Small intestine (tissue), 7 donors: ENCODE results near the gene SYT8. TPM values are rescaled to one million over a fixed set of nuclear protein-coding genes. Genes with fewer than 3 reads are reported as not detected.
A peak's percentile ranks its signal among the peaks of the same experiment; 100 is the strongest.

ENCODE experiments used
- DNase-seq, 2 donors: peaks; one replicate each; pipeline versions ENCODE4 v3.0.0 to v3.0.0-alpha.2; 2013
- FAIRE-seq: peaks from 2 replicates; lab custom pipeline; 2012; peaks lifted over from hg19 to GRCh38; lab: Jason Lieb, UNC
- H3K27ac ChIP-seq, 3 donors: one replicate each; pipeline ENCODE4 v1.5.1; 2013; ENCODE audit warnings: low read length in 2 of 3, mild to moderate bottlenecking in 2 of 3, control low read depth in 1 of 3, inconsistent platforms in 1 of 3, low read depth in 1 of 3, moderate library complexity in 1 of 3
- H3K27me3 ChIP-seq, 3 donors: one replicate each; pipeline ENCODE4 v1.6.1; 2013; ENCODE audit warnings: low read length in 3 of 3, inconsistent platforms in 1 of 3; ENCODE audit not compliant: control insufficient read depth in 3 of 3, insufficient read depth in 3 of 3
- H3K36me3 ChIP-seq, 3 donors: one replicate each; pipeline ENCODE4 v1.6.1; 2013; ENCODE audit warnings: low read length in 3 of 3, inconsistent platforms in 1 of 3, low read depth in 1 of 3, mild to moderate bottlenecking in 1 of 3, moderate library complexity in 1 of 3; ENCODE audit not compliant: control insufficient read depth in 3 of 3, insufficient read depth in 2 of 3
- H3K4me1 ChIP-seq, 3 donors: one replicate each; pipeline ENCODE4 v1.6.1; 2013; ENCODE audit warnings: low read length in 2 of 3, inconsistent platforms in 1 of 3, low read depth in 1 of 3, mild to moderate bottlenecking in 1 of 3, moderate library complexity in 1 of 3; ENCODE audit not compliant: control insufficient read depth in 3 of 3, insufficient read depth in 2 of 3
- H3K4me3 ChIP-seq, 3 donors: one replicate each; pipeline ENCODE4 v1.5.1; 2013; ENCODE audit warnings: low read length in 3 of 3, control low read depth in 1 of 3, inconsistent platforms in 1 of 3, low read depth in 1 of 3, mild to moderate bottlenecking in 1 of 3, moderate library complexity in 1 of 3
- H3K9me3 ChIP-seq, 2 donors: one replicate each; pipeline ENCODE4 v1.6.1; 2013; ENCODE audit warnings: low read depth in 1 of 2, low read length in 1 of 2; ENCODE audit not compliant: control insufficient read depth in 2 of 2, insufficient read depth in 1 of 2
- WGBS, 3 donors: extraction: QIAGEN DNeasy Blood & Tissue Kit; methylation state at CpG; one replicate each; pipeline ENCODE4 v1.1.7; 2013; 5-methylcytosine and 5-hydroxymethylcytosine counted together
- polyA plus RNA-seq, 4 donors: library from polyadenylated mRNA; stranded (reverse) in 3 of 4; unstranded in 1 of 4; fragments of 200-250 nt in 3 of 4; fragments of 120-200 nt in 1 of 4; gene quantifications; one replicate each; pipeline versions ENCODE4 v1.2.1 to v1.2.3, GENCODE V29; 2013
- donor health status: healthy with polysubstance abuse.
- donor health status: control.
- donor health status: control.
- donor health status: Bipolar disorder and iron deficiency.
- donor health status: healthy.

The SYT8 gene
- polyA plus RNA-seq, 4 donors = 3.1 to 46.5 (median 24.2) TPM

DNA sequence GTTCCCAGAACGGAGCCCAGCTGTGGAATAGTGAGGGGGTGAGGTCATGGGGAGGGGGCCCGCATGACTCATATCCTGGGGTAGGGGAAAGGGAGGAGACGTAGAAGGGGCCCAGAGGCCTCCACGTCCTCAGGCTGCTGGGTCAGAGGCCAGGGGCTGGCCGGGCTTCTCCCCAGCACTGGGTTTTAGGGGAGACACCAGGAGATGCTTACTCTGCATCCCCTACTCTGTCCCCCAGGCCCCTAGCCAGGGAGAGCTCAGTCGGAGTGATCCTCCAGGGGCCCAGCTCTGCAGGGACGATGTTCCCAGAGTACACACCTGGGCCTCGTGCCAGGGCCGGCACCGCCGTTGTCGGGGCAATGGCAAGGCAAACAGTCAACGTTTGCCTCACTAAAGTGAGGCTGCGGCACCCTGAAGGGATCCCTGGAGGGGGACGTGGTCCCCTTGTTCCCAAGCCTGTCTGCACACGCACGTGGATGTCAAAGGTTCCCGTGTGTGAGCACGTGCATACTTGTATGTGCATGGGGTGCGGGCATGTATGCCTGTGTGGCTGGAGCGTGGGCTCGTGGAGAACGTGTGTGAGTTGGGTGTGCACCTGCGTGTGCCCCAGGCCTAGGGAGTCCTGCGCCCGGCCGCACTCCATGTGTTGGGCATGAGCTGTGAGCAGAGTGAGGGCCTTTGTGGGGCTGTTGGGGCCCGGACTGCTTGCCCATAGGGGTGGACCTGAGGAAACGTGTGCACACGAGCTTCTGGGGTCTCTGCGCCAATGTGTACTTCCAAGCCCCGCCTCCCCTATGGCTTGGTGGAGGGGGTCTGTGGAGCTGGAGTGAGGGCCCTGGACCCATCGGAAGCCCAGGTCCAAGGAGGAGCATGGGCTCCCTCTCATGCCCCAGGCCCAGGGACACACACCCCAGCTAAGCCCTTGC lies 42.7 kb downstream of the SYT8 start:
- FAIRE-seq = no peak
- no peaks in the 10 kb centered on the region for H3K36me3 ChIP-seq
- DNase-seq = peak in 1 of 2 donors; percentile 38
- no peak overlapping the region for H3K4me3 ChIP-seq
- 36 to 56% (median 52%) methylated on average over 32 to 33 of the region's 33 CpGs for WGBS, 3 donors
- peak overlapping the region in 2 of 3 donors; percentile 63 to 74 for H3K27ac ChIP-seq
- peaks cover 0 to 39% (median 0%) of the 10 kb centered on the region in 3 donors for H3K4me1 ChIP-seq
- no peaks in the 10 kb centered on the region for H3K9me3 ChIP-seq
- H3K27me3 ChIP-seq = no peaks in the 10 kb centered on the region

DNA sequence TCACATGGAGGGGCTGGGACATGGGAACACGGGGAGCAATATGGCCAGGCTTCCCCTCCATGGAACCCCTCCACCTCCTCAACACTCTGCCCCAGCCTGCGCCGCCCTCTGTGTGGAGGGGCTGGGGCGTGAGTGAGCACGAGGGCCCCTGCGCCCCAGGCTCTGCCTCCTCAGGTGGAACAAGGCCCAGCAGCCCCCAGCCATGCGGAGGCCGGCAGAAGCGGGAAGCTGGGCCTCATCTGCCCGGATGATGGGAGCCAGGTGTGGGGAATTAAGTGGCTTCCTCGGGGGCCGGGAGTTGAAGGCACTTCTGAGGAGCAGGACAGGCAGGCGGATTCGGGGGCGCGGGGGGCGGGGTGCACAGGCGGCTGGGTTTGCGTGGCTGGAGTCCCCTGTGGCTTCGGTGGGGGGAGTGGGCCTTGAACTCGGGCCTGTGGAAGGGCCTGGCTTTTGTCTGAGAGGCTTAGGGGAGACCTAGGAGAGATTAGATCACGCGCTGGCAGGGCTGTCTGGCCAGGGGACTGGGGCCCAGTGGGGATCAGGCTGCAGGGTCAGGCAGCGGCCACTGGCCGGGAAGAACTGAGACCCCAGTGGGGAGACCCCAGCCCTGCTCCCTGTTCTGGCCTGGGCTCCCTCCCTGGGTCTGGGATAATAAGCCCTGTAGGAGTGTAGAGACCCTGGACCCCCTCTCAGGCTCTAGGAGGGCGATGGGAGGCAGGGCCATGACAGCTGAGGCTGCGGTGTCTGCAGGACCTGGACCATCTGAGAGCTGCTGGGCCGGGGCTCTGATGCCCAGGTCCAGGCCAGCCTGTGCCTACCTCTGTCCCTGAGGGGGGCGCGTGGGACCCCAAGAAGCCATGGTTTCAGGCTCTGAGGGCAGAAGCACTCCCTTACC lies 43.6 kb downstream of the SYT8 start:
- H3K27me3 ChIP-seq = no peaks in the 10 kb centered on the region
- H3K4me1 ChIP-seq = peaks cover 0 to 43% (median 0%) of the 10 kb centered on the region in 3 donors
- FAIRE-seq = no peak
- 82 to 89% (median 85%) methylated on average over 27 to 30 of the region's 30 CpGs for WGBS, 3 donors
- H3K27ac ChIP-seq = peak overlapping the region in 2 of 3 donors; percentile 63 to 74
- H3K4me3 ChIP-seq = no peak overlapping the region
- peaks cover 0 to 5% (median 0%) of the 10 kb centered on the region in 3 donors for H3K36me3 ChIP-seq
- DNase-seq = no peak
- H3K9me3 ChIP-seq = no peaks in the 10 kb centered on the region

DNA sequence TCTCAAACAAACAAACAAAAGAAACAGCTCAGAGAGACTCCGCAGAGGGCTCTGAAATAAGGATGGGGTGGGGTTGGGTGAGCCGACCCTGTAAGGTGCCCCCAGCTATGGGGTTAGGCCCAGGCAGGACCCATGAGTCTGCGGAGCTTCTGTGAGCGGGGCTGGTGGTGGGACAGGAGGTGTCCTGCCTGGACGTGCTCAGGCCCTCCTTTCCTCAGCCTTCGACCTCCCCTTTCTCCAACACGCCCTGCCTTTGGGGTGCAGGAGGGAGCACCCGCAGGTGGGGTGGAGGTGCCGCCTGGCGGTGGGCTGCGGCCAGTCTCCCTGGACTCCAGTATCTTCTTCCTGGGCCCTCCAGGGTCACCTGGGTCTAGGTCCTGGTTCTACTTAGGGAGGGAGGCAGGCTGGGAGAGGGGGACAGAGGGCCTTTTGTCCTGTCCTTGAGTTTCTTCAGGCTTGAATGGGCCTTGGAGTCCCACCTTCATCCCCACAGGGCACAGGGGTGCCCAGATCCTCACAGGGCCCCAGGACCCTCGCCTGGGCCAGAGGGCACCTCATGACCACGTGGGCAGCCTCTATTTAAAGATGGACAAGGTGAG lies 44.7 kb downstream of the SYT8 start:
- 69 to 89% (median 84%) methylated on average over 12 to 13 of the region's 13 CpGs for WGBS, 3 donors

DNA sequence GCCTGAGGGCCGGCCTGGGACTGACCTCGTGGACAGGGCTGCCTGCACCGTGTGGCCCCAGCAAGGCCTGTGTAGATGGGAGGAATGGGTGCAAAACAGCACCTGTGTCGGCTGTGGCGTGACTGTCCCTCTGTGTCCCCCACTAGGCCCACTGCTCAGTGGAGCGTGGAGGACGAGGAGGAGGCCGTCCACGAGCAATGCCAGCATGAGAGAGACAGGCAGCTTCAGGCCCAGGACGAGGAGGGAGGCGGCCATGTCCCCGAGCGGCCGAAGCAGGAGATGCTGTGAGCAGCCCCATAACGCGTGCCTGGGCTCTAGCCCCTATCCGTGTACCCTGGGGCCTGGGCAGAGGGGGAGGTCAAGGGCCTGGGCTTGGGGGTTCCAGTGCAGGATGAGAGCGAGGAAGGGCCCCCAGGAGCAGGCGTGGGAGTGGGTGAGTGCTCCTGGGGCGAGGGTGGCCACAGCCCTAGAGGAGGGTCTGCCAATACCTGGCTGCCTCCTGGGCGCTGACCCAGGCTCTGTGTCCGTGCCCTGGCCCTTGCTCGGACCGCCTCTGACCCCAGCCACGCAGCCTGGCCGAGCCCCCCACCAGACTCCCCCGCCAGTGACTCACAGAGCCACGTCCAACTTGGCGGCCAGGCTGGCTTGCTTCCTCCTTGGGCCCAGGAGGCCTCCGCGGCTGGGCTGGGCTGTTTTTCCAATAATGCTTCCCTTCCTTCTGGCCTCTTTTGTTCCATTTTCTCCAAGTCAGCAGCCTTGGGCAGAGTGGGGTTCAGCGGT lies 45.3 kb downstream of the SYT8 start:
- Histone ChIP-seq H3K4me1 (peaks cover 0 to 43% (median 0%) of the 10 kb centered on the region in 3 donors), H3K36me3 (peaks cover 0 to 7% (median 0%) of the 10 kb centered on the region in 3 donors), H3K27ac (peak overlapping the region in 2 of 3 donors; percentile 46 to 60), H3K27me3 (no peaks in the 10 kb centered on the region), H3K4me3 (no peak overlapping the region), H3K9me3 (no peaks in the 10 kb centered on the region)
- 67 to 78% (median 77%) methylated on average over 28 to 32 of the region's 32 CpGs for WGBS, 3 donors
- FAIRE-seq = no peak
- no peak for DNase-seq

More for the DNA sequence above, 44.7 kb downstream of the SYT8 start:
- H3K27me3 ChIP-seq = no peaks in the 10 kb centered on the region
- no peak overlapping the region for H3K4me3 ChIP-seq
- peaks cover 0 to 7% (median 0%) of the 10 kb centered on the region in 3 donors for H3K36me3 ChIP-seq
- FAIRE-seq (no peak), DNase-seq (no peak)
- peaks cover 0 to 43% (median 0%) of the 10 kb centered on the region in 3 donors for H3K4me1 ChIP-seq
- no peaks in the 10 kb centered on the region for H3K9me3 ChIP-seq
- H3K27ac ChIP-seq = peak overlapping the region in 1 of 3 donors; percentile 33

DNA sequence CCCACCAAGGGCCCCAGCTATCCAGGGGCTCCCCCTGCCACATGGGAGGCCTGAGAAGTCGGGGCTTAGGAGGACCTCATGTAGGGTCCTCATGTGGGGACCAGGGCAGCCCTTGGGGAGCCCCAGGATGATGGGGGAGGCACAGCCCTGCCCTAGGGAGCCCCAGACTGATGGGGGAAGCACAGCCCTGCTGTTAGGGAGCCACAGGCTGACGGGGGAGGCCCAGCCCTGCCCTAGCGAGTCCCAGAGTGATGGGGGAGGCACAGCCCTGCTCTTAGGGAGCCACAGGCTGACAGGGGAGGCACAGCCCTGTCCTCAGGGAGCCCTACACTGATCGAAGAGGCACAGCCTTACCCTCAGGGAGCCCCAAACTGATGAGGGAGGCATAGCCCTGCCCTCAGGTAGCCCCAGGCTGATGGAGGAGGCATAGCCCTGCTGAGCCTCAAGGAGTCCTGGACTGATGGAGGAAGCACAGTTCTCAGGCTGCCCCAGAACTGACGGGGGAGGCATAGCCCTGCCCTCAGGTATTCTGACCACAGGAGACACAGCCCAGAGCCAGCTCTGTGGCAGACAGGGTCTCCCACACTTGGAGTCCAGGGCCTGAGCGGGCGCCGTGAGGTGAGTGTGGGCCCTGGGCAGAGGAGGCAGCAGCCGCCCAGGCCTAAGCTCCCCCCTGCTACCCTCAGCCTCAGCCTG lies 46.1 kb downstream of the SYT8 start:
- H3K27ac ChIP-seq = peak overlapping the region in 2 of 3 donors; percentile 46 to 60
- FAIRE-seq (no peak), DNase-seq (no peak)
- H3K27me3 ChIP-seq = no peaks in the 10 kb centered on the region
- peaks cover 0 to 43% (median 0%) of the 10 kb centered on the region in 3 donors for H3K4me1 ChIP-seq
- no peaks in the 10 kb centered on the region for H3K9me3 ChIP-seq
- peaks cover 0 to 7% (median 0%) of the 10 kb centered on the region in 3 donors for H3K36me3 ChIP-seq
- no peak overlapping the region for H3K4me3 ChIP-seq
- 64 to 75% (median 70%) methylated on average over 8 to 9 of the region's 9 CpGs for WGBS, 3 donors

DNA sequence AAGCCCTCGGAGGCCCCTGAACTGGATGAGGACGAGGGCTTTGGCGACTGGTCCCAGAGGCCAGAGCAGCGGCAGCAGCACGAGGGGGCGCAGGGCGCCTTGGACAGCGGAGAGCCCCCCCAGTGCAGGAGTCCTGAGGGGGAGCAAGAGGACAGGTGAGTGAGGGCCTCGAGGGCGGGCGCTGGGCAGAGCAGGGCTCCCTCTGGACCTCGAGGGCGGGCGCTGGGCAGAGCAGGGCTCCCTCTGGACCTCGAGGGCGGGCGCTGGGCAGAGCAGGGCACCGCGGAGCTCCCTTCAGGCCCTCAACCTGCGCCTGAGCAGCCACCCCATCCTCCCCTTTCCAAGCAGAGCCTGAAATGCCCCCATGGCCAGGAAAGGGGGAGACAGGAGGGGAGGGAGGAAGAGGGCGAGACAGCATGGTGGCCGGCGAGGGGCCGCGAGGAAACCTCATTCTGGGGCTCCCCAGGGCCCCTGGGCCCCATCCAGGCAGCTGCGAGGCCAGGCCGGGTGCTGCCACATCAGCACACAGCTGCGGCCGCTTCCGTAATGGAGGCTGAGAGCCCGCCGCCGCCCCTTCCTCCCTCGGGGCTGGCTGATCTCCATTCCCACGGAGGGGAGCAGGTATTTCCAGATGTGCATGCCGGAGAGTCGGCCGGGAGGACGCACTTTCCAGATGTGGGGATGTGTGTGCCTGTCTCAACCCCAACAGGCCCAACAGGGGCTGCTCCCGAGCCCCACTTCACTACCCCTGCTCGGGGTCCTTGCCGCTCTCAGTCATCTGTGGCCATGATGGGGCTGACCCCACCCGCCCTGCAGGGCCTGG lies 46.9 kb downstream of the SYT8 start:
- H3K36me3 ChIP-seq = peaks cover 0 to 7% (median 0%) of the 10 kb centered on the region in 3 donors
- H3K27me3 ChIP-seq = no peaks in the 10 kb centered on the region
- no peaks in the 10 kb centered on the region for H3K9me3 ChIP-seq
- peaks cover 0 to 35% (median 0%) of the 10 kb centered on the region in 3 donors for H3K4me1 ChIP-seq
- 66 to 71% (median 70%) methylated on average over 36 to 43 of the region's 43 CpGs for WGBS, 3 donors
- FAIRE-seq = no peak
- no peak for DNase-seq
- H3K4me3 ChIP-seq = no peak overlapping the region
- peak overlapping the region in 2 of 3 donors; percentile 46 to 60 for H3K27ac ChIP-seq
